Kidney epithelial cell (primary cell): ENCODE results near the gene ZNF335. TPM values are rescaled to one million over a fixed set of nuclear protein-coding genes. Genes with fewer than 3 reads are reported as not detected.

Source experiments
- DNase-seq: peaks from one replicate; pipeline ENCODE4 v3.0.0-alpha.2; 2010; ENCODE audit warnings: low read depth
- H3K27me3 ChIP-seq: 2 replicates; pipeline ENCODE4 v1.6.0; 2011; ENCODE audit warnings: low read length; ENCODE audit not compliant: control insufficient read depth, insufficient read depth
- H3K36me3 ChIP-seq: 2 replicates; pipeline ENCODE4 v1.5.1; 2011; ENCODE audit warnings: low read length; ENCODE audit not compliant: control insufficient read depth, insufficient read depth
- H3K4me3 ChIP-seq: 2 replicates; pipeline ENCODE4 v1.5.1; 2011; ENCODE audit warnings: low read depth, mild to moderate bottlenecking, control low read depth, low read length
- CTCF ChIP-seq: IDR thresholded peaks from 2 replicates; pipeline ENCODE4 v1.5.1; 2011; ENCODE audit warnings: mild to moderate bottlenecking, moderate library complexity, low read length, control low read depth, inconsistent platforms; ENCODE audit not compliant: insufficient read depth, poor library complexity, severe bottlenecking
- total RNA-seq: library from RNA; depleted of rRNA; stranded (reverse); fragments of >200 nt; gene quantifications from 2 replicates; pipeline ENCODE4 v1.2.3, GENCODE V29; 2015

Gene ZNF335
- total RNA-seq, 1 donor from 2014 or later = 20.3 TPM

DNA sequence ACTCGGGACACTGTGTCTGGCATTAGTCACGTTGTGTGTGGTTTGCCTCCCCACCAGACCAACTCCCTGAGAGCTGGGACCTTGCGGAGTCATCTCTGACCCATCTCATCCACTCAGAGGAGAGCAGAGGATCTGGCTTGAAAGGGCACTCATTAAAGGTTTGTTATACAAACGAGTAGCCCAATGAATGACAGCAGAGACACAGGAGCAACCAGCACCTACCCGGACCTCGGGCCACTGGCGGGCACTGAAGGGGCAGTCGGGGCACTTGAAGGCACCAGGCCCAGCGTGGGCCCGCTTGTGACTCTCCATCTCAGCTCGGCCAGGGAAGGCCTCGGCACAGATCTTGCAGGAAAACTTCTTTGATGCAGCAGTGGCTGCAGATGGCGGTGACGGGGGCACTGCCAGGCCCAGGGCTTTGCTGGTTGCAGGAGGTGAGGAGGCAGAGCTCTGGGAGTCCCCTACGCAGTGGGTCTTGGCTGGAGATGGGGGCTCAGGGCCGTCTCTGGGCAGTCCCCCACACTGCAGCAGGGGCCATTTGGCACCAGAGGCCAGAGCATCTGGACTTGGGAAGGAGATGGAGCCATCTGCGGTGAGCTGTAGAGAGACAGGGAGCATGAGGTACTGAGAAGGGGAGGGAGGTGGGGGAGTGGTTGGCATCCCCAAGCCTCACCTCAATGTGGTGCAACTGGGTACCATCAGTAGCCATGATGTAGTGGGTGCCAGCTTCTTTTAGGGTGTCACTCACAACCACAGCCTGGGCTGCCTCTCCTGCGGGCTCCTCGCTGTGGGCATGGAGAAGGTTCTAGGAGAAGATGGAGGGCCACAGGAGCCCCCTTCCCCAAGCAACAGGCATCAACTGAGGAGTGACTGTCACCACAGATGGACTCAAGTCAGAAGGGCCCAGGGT lies 19.8 kb downstream of the ZNF335 start:
- TF ChIP-seq CTCF = no peak
- Histone ChIP-seq H3K36me3 (peaks cover 1% of the 10 kb centered on the region), H3K27me3 (no peaks in the 10 kb centered on the region), H3K4me3 (no peak overlapping the region)
- no peak for DNase-seq

GRCh38 chr20:45950330-45950646 lies 21.7 kb downstream of the ZNF335 start:
- Histone ChIP-seq H3K36me3 (peaks cover 1% of the 10 kb centered on the region), H3K27me3 (no peaks in the 10 kb centered on the region), H3K4me3 (no peak overlapping the region)
- DNase-seq = no peak
- TF ChIP-seq CTCF = no peak

DNA sequence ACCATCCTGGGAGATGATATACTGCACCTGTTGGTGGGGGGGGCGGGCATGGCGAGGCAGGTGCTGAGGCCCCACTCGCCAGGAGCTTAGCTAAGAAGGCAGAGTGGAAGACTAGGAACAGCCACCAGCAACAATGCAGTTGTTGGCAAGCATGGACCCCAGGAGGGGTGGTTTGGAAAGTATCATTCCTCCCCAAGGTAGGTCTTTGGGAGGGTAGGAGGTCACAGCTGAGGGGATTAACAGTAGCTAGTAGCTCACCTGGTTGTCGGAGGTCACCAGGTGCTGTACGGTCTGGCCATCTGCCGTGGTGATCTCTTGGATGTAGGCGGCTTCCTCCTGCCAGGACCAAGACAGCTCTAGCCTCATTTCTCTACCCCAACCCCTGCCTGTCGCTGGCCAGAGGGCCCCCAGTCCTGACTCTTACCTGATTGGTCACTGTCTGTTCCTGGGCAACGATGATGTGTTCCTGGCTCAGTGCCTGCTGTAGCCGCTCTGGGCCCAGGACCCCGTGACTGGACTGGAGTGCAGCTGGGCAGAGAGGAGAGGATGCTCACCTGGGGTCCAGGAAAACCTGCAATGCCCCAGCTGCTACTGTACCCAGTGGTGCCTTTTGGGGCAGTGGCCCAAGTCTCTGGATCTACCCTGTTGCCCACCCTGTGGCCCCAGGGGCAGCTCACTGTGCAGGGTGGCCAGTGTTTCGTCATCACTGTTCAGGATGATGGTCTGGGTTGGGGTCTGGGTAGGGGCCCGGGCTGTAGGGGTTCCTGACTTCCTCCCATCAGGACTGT lies 22.3 kb downstream of the ZNF335 start:
- H3K36me3 ChIP-seq = peaks cover 4% of the 10 kb centered on the region

DNA sequence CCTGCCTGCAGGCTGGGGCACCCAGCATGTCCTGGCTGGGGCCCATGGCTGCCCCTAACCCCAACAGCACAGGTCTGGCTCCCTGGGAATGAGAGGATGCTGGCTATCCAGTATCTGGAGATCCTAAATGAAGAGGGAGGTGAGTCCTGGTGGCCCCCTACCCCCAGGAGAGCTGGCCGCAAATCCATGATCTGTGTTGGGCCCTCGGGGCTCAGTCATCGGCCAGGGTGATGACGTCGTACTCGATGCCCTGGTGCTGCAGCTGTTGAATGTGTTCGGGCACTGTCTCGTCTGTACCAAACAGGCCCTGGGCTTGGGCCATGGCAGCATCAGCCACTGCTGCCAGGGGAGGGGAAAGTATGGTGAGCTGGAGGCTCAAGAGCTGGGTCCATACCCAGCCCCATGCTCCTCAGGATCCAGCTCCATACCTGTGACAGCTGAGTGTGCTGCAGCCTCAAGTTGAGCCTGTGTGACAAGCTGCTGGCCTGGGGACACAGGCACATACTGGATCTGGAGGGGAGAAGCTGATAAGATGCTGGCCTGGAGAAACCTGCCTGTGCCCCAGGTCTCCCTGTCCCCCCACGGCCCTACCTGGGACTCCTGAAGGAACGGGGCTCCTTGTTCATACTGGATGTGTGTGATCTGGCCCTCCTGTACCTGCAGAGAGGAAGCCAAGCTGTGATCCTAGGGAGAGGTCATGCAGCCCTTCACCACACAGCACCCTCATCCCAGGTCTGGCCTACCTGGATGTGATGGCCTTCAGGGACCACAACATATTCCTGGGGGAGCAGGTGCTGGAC lies 23.1 kb downstream of the ZNF335 start:
- Histone ChIP-seq H3K36me3 (peaks cover 4% of the 10 kb centered on the region), H3K27me3 (no peaks in the 10 kb centered on the region), H3K4me3 (no peak overlapping the region)
- no peak for DNase-seq
- no peak for TF ChIP-seq CTCF

More for the DNA sequence above, 22.3 kb downstream of the ZNF335 start:
- no peak for TF ChIP-seq CTCF
- no peaks in the 10 kb centered on the region for H3K27me3 ChIP-seq
- no peak for DNase-seq
- H3K4me3 ChIP-seq = no peak overlapping the region

DNA sequence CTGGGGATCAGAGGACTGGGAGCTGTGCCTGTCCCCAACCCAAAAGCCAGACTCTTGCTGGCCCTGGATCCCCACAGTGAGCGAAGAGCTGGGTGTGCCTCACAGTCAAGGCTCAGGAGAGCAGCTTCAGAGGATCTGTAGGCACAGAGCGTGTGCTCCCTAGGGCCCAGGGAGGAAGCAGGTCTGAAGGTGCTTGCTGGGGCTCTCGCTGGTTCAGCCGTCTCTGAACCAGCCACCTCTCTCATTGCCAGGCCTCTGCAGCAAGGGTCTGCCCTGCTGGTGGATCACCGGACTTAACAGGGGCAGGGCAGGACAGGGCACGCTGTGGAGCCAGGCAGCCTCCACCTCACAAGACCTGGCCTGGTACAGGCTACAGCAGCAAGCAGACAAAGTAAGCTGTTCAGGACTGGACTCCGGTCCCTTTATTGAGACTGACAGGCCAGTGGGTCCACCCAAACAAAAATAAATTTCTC lies 23.7 kb downstream of the ZNF335 start:
- TF ChIP-seq CTCF = no peak
- H3K27me3 ChIP-seq = no peaks in the 10 kb centered on the region
- H3K36me3 ChIP-seq = peaks cover 6% of the 10 kb centered on the region

More for the DNA sequence above, 23.7 kb downstream of the ZNF335 start:
- no peak for DNase-seq
- H3K4me3 ChIP-seq = no peak overlapping the region
